ENCODE measurements around the gene CNTN2. TPM values are rescaled to one million over a fixed set of nuclear protein-coding genes. Genes with fewer than 3 reads are reported as not detected.

The CNTN2 gene
- total RNA-seq, 1 experiment from 2014 or later, result not detected

DNA sequence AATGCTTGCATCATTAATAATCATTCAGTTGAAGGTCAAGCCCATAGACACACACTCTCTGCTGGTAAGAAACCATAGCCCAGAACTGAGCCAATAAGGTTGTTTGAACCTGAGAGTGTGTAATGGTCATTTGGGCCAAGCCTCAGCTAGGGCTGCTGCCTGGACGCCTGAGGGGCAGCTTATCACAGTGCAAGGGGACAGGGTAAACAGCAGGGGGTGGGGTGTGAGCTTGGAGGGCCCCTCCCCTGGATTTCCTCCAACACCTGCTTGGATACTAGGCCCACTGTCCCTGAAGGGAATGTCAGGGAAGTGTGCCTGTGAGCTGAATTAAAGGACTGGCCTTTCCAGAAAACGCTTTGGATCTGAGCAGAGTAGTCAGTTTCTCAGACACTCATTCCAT lies 24.6 kb upstream of the CNTN2 start:
- no peak for DNase-seq (ENCODE audit: low read depth)

DNA sequence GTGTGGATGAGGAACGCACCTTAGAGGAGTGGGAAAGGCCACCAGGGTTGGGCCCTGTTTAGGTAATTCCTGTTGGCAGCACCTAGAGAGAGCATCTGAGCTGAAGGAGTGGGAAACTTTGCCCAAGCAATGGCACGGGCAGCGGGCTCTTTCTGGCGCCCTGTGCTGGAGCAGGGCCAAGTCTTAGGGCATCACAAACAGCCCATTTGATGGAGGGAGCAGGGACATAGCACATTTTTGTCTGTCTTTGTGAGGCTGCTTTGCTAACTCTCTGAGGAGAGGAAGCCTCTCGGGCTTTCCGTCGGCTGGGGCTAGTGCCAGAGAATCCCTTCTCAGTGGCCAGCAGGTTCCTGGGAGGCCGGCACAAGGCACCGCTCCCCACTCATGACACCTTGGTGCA lies 22.5 kb upstream of the CNTN2 start:
- no peak for DNase-seq (ENCODE audit: low read depth)

DNA sequence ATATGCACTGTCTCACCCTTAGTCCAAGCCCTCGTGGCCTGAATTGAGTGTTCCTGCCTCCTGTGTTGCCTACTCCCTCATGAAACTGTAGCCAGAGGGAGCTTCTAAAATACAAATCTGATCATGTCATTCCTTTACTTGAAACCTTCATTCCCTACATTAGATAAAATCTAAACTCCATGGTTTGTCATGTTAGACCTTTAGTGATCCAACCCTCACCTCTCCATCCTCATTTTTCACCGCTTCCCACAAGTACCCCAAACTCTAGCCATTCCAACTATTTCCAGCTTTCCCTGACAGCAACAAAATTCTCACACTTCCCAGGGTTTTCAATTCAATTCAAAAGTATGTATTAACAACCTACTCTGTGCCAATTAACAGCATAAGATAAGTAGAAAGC lies 18.3 kb upstream of the CNTN2 start:
- no peak for DNase-seq (ENCODE audit: low read depth)

- no peak for DNase-seq (ENCODE audit: low read depth)
Measured at GRCh38 chr1:205025239-205025638, 17.8 kb upstream of the CNTN2 start.

- no peak for DNase-seq (ENCODE audit: low read depth)
Measured at GRCh38 chr1:205026181-205026580, 16.8 kb upstream of the CNTN2 start.

DNA sequence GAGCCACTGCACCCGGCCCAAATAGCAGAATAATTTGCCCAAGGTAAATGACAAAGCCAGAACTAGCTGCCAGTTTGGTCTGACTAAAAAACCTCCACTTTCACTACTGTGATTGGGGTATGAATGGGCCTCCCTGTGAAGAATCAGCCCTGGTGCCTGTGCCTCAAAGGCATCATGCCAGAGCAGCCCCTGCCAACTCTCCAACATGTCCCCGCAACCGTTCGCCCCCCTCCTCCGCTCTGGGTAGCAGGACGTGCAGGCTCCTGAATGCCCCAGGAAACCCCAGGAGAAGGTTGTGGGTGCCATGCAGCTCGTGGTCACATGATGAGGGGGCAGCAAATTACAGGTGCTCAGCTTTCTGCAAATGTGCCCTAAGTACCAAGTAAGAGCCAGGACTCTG lies 14.6 kb upstream of the CNTN2 start:
- no peak for DNase-seq (ENCODE audit: low read depth)

DNA sequence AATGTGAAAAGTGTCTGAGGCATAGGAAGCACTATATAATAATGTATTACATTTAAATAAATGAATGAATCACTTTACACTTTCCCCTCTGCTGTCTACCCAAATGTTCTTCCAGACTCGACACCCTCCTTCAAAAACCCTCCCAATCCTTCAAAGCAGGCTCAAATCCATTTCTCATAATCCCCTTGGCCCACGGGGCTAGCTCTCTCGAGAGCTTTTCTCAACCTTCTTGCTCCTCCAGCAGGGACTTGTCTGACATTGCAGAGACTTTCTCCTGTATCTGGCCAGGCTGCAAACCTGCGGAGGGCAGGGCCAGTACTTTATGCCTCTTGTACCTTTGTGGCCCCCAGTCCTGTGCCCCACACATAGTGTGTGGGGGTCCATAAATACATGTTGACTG lies 14.1 kb upstream of the CNTN2 start:
- DNase-seq (ENCODE audit: low read depth), result no peak

DNA sequence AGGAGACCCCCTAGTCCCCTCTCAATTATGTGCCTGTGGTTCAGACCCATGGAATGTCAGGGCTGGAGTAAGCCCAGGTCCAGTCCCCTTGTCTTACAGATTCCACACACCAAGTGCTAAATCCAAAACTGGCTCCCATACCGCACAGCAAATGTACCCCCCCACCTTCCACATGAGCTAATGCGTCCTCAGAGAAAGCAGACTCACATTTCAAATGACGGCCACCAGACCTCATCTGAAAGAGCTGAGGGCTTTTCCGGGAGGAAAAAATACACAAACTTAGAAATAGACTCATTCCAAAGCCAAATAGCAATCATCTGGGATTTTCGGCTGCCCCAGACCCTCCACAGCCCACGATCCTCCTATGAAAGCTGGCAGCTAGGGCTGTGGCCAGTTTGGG lies 12.8 kb upstream of the CNTN2 start:
- DNase-seq (ENCODE audit: low read depth), result no peak

DNA sequence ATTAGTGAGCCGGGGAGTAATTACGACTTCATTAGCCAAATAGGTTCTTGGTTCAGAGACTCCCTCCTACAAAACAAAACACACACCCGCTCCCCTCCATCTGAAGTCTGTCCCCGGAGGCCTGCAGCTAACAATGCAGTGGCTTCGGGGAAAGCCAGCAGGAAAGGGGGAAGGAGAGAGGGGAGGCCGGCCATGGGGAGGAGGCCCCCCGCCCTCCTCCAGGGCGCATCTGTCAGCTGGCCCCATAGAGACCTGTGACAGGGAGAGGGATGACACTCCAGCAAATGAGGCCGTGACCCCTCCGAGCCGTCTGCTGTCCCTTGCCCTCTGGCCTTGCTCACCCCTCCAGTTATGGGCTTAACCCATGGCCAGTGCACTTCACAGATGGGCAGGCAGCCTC lies 12.1 kb upstream of the CNTN2 start:
- DNase-seq (ENCODE audit: low read depth), result no peak

- no peak for DNase-seq (ENCODE audit: low read depth)
Measured at GRCh38 chr1:205032508-205032907, 10.5 kb upstream of the CNTN2 start.

- no peak for DNase-seq (ENCODE audit: low read depth)
Measured at GRCh38 chr1:205037539-205037938, 5.5 kb upstream of the CNTN2 start.

DNA sequence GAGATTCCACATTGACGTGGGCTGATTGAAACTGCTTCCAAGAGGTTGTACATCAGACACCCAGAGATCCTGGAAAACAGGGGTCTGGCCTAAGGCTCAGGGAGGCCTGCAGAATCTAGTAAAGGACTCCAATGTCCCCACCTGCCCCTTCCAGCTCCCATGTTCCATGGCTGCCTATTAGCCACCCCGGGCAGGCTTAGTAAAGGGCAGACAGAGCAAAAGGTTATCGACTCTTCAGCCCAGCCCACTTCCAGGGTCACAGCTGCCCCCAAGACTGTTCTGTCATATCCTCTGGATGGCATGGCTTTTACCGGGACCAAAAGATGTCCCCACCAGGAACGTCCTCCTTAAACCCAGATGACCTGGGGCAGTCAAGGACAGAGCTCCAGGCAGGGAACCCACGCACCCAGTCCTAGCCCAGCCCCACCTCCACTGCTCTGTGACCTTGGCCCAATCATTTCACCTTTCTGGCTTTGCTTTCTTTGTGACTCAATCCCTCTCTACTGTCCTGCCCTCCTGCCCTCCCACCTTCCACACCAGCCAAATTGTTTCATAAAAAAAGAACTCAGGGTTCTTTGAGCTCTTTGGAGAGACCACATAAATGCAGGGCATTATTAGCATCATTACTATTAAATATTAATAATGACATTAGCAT lies 4.8 kb upstream of the CNTN2 start:
- no peak for DNase-seq (ENCODE audit: low read depth)

GRCh38 chr1:205041001-205041715 lies 1.9 kb upstream of the CNTN2 start:
- no peak for DNase-seq (ENCODE audit: low read depth)

GRCh38 chr1:205041998-205042910 lies 758 bp upstream of the CNTN2 start:
- no peak for DNase-seq (ENCODE audit: low read depth)

DNA sequence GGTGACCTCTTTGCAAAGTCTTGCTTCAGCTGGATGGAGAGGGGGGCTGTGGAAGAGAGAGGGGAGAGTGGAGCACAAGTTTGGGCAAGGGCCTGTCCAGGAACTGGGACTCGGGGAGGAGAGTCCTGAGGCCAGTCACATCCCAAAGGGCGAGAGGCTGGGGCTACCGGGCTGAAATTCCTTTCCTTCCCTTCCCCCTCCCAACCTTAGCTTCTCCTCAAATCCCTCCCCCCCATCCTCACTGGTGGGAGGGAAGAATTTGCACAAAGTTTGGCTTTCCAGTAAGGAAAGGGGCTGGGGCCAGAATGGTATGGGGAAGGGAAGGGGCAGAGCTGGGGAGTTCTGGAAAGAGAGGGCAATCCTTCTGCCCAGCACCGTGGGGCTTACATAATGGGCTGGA lies 854 bp downstream of the CNTN2 start:
- DNase-seq (ENCODE audit: low read depth), result no peak

- no peak for DNase-seq (ENCODE audit: low read depth)
Measured at GRCh38 chr1:205044741-205045140, 1.7 kb downstream of the CNTN2 start.

GRCh38 chr1:205045146-205045545 lies 2.1 kb downstream of the CNTN2 start:
- DNase-seq (ENCODE audit: low read depth), result no peak

- no peak for DNase-seq (ENCODE audit: low read depth)
Measured at GRCh38 chr1:205046870-205047269, 3.9 kb downstream of the CNTN2 start.

DNA sequence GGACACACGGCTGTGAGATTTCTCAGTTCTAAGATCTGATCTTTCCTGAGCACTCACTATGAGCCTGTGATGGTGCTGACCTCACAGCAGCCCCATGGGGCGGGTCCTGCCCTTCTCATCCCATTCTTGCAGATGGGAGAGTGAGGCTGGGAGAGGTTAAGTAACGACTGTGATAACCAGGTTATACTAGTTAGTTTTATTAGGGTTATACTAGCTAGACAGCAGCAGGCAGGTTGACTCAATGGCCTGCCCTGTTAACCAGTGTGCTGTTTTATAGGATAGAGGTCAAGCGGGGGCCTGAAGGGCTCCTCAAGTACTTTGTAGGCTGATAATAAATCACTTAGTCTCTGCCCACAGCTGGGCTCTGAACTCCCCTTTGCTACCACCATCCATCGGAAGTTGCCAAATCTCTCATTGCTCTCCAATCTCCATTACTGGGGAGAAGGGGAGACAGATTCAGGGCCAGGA lies 4.8 kb downstream of the CNTN2 start:
- DNase-seq (ENCODE audit: low read depth), result no peak

DNA sequence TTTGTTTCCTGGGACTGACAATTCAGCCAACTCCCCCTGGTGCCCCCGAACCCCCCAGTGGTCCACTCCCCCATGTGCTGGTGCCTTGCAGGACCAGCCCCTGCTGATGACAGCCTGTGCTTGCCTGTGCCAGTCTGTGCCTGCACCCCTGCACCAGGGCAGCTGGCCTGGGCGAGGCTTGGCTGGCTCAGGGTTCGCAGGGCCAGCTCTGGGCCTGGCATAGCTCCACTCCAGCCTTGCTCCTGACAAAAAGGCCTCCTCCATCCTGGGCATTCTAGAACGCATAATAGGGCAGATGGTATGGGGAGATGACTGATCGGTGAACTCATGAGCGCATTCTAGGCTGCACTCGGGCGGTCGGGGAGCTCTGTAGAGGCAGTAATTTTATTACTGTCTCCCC lies 5.4 kb downstream of the CNTN2 start:
- DNase-seq (ENCODE audit: low read depth), result no peak

DNA sequence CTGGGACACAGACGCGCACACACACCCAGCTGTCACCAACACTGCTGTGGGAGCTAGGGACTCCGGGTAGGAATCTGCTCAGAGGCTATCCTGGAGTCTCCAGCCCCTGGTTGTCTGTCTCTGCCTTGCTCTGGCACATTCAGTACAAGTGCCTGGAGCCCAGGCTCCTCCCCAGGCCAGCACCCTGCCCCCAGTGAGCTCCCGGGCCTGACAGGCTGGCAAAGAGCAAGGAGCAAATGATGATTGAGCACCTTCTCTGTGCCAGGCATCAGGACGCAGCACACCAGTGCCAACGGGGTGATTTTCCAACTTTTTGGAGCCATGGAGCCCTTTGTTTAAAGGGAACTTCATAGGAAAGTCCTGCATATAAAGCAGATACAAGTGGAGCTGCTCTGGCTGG lies 6.5 kb downstream of the CNTN2 start:
- no peak for DNase-seq (ENCODE audit: low read depth)

DNA sequence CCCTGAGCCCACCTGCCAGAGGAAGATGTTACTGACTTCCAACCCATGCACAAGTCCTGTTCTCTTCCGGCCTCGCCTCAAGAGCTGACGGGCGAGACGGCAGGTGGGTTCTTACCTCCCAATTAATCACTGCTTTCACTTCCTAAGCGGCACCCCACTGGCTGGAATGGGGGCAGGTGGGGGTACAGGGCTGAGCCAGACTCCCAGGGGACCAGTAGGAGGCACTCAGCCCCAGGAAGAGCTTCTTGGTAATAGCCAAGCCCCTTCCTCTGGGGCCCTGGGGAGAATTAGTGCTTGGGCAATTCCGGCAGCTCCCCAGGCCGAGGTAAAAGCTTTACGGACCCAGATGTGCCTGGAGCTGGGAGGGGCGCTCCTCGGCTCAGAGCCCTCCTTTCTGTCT lies 9.7 kb downstream of the CNTN2 start:
- DNase-seq (ENCODE audit: low read depth), result no peak

- DNase-seq (ENCODE audit: low read depth), result no peak
Measured at GRCh38 chr1:205053296-205053695, 10.3 kb downstream of the CNTN2 start.

All from Daoy (cell line).